HG03558 (cell line): Measurements from ENCODE around the gene MCRIP2.

Experiments
- ATAC-seq: cut with Tn5 transposase; IDR thresholded peaks from one replicate; pipeline ENCODE4 v1.9.1; 2021; ENCODE audit warnings: moderate number of reproducible peaks; ENCODE audit not compliant: unreplicated experiment; ENCODE audit errors: extremely low read depth

Gene MCRIP2

DNA sequence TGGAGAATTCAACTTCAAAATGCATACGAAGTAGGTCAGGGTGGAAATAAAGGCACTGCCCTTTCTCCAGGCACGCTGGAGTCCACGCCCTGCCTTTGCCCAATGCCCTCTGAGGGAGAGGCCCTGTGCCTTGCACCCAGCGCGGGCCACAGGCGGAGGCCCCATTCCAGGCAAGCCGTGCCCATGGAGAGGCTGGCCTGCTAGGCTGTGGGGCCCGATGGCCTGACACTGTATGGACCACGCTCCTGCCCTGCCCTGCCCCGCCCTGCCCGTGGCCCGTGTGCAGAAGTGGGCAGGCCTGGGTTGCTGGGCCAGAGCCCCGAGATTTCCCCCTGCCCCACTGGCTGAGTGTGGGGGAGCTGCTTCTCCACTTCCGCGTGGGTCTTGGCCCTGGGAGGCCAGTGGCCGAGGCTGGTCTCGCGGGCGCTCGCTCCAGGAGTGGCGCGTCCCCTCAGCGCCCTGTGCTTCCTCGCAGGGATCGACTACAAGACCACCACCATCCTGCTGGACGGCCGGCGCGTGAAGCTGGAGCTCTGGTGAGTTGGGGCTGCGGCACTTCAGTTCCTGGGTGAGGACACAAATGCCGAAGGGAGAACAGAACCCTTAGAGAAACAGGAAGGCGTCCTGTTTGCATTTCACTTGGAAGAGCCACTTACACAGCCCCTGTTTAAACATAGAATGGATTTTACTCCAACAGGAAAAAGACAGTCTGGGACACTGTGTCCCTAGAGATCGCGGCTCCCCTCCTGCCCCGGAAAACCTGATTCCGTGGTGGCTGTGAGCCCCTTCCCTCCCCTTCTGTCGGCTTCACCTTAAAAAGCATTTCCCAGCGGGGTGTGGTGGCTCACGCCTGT lies 24.7 kb upstream of the MCRIP2 start:
- ATAC-seq, result no peak

GRCh38 chr16:617855-618254 lies 23.8 kb upstream of the MCRIP2 start:
- no peak for ATAC-seq

DNA sequence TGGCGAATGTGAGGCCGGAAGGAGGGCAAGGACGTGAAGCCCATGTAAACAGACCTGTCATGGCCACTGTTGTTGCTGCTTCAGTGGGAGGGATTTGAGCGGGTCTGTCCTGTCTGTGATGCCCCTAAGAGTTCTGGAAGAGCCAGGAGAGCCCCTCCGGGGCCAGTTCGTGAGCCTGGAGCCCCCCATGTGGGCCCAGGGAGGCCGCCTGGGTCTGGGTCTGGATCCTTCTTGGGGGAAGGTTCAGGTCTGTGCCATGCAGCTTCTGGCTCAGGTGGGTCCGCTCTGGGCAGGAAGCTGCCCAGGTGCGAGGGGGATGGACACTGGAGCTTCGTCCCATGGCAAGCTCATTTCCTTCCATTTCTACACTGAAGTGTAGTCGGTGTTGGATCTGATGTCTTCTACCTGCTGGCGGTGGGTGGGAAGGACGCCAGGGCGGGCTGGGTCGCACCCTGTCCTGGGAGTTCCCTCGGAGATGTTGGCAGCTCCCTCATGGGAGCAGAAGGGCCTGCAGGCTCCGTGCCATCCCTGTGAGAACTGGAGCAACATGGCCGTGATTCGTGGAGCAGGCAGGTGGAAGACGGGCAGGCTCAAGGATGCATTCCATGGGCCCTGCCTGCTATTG lies 22.0 kb upstream of the MCRIP2 start:
- ATAC-seq, result no peak

- no peak for ATAC-seq
These were observed 20.7 kb upstream of the MCRIP2 start for GRCh38 chr16:620700-621525.

GRCh38 chr16:621526-622105 lies 20.0 kb upstream of the MCRIP2 start:
- ATAC-seq, result no peak

GRCh38 chr16:622920-623280 lies 18.7 kb upstream of the MCRIP2 start:
- no peak for ATAC-seq

GRCh38 chr16:624526-625070 lies 17.0 kb upstream of the MCRIP2 start:
- no peak for ATAC-seq

DNA sequence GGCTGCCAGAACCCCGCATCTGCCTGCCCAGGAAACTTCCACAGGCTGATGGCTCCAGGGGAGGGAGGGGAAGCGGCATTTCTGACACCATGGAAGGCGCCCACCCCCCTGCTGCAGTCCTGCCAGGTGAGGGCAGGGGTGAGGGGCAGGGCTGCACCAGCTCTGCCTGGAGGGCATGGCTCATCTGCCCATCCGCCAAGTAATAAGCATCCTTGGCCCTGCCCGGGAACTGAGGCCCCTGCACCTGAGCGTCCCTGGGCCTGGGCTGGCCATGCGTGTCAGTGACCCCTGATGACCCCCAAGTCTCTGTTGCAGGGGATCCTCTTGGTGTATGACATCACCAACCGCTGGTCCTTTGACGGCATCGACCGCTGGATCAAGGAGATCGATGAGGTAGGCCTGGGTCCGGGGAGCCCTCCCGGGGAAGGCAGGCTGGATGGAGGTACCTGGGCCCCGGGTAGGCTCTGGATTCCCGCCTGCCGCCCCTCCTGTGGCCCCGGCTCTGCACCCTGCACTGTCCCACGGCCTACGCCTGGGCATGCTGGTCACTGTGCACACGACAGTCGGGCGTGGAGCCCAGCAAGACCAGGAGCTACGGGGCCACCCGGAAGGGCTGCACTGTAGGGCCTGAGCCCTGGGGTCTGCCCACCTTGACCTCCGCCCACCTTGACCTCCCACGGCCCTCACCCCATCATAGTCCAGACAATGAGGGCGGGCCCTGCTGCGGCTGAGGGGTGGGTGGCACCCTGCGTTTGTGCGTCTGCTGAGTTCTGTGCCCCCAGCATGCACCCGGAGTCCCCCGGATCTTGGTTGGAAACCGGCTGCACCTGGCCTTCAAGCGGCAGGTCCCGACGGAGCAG lies 16.3 kb upstream of the MCRIP2 start:
- ATAC-seq, result no peak

DNA sequence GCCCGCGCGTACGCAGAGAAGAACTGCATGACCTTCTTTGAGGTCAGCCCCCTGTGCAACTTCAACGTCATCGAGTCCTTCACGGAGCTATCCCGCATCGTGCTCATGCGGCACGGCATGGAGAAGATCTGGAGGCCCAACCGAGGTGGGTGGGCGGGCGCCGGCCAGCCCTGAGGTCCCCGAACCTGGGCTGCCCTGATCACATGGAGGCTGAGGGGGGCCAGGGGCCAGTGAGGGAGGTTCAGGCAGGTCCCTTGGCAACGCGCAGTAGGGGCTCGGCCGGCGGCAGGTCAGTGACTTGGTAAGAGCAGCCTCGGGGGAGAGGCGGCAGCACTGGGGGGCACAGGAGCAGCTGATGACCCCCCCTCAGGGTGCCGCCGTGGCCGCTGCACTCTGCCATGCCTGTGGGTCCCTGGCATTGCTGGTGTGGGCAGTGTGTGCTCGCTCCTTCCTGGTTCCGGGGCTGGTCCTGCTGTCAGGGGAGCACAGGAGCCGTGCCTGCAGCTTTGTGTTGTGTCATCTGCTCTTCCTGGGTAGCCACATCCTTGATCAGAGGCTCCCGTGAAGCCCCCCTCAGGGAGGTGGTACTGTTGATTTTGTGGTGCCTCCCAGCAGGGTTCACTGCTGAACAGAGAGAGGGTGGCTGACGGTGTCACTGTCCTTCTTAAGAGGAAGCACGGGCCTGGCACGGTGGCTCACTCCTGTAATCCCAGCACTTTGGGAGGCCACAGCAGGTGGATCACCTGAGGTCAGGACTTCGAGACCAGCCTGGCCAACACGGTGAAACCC lies 15.5 kb upstream of the MCRIP2 start:
- ATAC-seq, result no peak

GRCh38 chr16:626787-627453 lies 14.7 kb upstream of the MCRIP2 start:
- no peak for ATAC-seq

GRCh38 chr16:627454-628239 lies 14.0 kb upstream of the MCRIP2 start:
- no peak for ATAC-seq

GRCh38 chr16:628321-629061 lies 13.1 kb upstream of the MCRIP2 start:
- ATAC-seq, result no peak

GRCh38 chr16:629185-629832 lies 12.3 kb upstream of the MCRIP2 start:
- no peak for ATAC-seq

DNA sequence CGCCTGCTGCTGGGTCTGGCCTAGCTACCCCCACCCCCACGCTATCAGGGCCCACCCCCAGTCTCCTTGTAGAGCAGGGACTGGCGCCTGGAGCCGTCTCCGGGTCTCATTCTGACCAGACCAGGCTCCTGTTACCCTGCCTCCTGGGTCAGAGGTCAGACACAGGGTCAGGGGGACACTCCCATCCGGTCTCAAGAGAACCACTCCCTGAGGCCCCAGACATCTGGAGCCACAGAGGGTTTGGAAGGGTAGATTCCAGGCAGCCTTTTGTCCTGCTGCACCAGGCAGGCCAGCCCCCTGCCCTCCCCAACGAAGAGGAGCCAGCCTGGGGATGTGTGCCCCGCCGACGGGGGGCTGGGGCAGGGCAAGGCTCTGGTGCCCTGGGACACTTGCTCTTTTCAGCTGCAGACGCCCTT lies 11.8 kb upstream of the MCRIP2 start:
- no peak for ATAC-seq

GRCh38 chr16:630249-630814 lies 11.3 kb upstream of the MCRIP2 start:
- ATAC-seq, result no peak

DNA sequence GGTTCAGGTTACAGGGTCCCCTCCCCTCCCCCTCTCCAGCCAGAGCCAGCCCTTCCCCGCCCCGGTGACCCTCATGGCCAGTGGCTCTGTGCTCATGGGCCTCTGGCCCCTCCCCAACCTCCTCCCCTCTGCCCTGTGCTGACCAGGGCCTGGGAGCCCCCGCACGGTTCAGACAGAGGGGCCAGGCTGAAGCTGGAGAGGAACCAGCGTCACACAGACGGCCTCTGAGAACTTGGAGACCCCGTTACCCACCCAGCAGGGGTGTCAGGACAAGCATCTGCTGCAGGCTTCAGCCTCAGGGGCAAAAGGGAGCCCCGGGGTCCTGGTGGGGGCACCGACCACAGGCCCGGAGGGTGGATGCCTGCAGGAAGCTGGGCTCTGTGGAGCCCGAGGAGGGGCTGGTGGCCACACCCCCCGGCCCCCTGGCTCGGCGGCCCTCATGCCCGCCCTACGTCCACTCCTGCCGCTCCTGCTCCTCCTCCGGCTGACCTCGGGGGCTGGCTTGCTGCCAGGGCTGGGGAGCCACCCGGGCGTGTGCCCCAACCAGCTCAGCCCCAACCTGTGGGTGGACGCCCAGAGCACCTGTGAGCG lies 10.7 kb upstream of the MCRIP2 start, which contains the start of gene WFIKKN1:
Gene WFIKKN1 (plus strand): TSS at position 171 of the 591 bp plus-strand sequence. CDS start 269 bp downstream, at position 440.
- no peak for ATAC-seq
